ENCODE data around the gene ATP8B4.

DNA sequence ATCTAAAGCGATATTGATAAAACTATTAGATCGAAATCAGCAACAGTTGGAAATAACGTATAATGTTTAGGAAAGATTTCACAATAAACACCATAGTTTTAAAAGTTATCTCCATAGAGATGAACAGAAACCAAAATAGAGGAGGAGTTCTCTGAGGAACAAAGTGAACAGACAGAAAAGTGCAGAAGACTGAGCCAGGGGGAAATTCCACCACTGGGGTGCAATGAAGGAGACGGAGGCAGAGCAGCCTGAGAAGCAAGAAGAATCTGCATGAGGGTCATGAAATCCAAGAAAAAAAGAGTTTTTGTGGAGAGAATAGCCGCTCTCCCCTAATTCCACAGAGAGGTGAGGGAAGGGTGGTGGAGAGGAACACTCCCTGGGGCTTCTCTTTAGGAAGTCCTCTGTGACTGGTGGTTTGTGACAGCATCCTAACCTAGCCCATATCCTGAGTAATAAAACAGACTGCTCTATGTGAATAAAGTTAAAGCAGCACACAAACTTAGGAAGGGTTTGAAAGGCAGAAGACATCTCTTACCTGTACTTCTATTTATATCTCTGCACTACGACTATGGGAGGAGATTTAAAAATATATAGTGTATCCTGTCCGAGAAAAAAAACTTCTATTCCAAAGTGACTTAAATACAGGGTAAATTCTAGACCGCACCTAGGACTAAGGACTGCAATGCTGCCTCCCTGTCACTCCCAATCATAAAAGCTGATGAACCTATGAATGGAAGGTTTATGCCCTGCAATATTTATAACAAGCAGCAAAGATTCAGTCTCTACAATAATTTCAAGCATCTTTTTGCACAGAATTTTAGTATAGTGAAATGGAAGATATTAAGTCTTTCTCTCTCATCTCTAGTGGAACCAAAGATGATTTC lies 22.9 kb downstream of the ATP8B4 start:
- TF ChIP-seq, protein P1, sequence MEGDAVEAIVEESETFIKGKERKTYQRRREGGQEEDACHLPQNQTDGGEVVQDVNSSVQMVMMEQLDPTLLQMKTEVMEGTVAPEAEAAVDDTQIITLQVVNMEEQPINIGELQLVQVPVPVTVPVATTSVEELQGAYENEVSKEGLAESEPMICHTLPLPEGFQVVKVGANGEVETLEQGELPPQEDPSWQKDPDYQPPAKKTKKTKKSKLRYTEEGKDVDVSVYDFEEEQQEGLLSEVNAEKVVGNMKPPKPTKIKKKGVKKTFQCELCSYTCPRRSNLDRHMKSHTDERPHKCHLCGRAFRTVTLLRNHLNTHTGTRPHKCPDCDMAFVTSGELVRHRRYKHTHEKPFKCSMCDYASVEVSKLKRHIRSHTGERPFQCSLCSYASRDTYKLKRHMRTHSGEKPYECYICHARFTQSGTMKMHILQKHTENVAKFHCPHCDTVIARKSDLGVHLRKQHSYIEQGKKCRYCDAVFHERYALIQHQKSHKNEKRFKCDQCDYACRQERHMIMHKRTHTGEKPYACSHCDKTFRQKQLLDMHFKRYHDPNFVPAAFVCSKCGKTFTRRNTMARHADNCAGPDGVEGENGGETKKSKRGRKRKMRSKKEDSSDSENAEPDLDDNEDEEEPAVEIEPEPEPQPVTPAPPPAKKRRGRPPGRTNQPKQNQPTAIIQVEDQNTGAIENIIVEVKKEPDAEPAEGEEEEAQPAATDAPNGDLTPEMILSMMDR (IDR thresholded peaks at IDR 0.05; ENCODE audit: control extremely low read depth in 1 of 3, insufficient read depth in 1 of 3, low read depth in 1 of 3, low read length in 3 of 3) = no peak
- TF ChIP-seq EP300 (IDR thresholded peaks at IDR 0.05; ENCODE audit: borderline replicate concordance in 1 of 2, low read depth in 2 of 2, low read length in 2 of 2) (no peak), POLR2AphosphoS5 (IDR thresholded peaks at IDR 0.05; ENCODE audit: low read depth, low read length) (no peak), KDM4A (IDR thresholded peaks at IDR 0.05; ENCODE audit: low read depth, low read length, severe bottlenecking) (no peak), SRF (IDR thresholded peaks at IDR 0.05; ENCODE audit: low read depth, low read length) (no peak), BCL11A (IDR thresholded peaks at IDR 0.05; ENCODE audit: low read depth in 2 of 2, low read length in 2 of 2) (no peak)
- TF ChIP-seq, protein P2, sequence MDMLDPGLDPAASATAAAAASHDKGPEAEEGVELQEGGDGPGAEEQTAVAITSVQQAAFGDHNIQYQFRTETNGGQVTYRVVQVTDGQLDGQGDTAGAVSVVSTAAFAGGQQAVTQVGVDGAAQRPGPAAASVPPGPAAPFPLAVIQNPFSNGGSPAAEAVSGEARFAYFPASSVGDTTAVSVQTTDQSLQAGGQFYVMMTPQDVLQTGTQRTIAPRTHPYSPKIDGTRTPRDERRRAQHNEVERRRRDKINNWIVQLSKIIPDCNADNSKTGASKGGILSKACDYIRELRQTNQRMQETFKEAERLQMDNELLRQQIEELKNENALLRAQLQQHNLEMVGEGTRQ (IDR thresholded peaks at IDR 0.05; ENCODE audit: low read length) = no peak
